Measurements from ENCODE around the gene DCP2. TPM values are rescaled to one million over a fixed set of nuclear protein-coding genes. Genes with fewer than 3 reads are reported as not detected.
A peak's percentile ranks its signal among the peaks of the same experiment; 100 is the strongest.

DCP2 gene
- total RNA-seq, 2 donors from 2014 or later: 80.0 to 83.6 TPM

DNA sequence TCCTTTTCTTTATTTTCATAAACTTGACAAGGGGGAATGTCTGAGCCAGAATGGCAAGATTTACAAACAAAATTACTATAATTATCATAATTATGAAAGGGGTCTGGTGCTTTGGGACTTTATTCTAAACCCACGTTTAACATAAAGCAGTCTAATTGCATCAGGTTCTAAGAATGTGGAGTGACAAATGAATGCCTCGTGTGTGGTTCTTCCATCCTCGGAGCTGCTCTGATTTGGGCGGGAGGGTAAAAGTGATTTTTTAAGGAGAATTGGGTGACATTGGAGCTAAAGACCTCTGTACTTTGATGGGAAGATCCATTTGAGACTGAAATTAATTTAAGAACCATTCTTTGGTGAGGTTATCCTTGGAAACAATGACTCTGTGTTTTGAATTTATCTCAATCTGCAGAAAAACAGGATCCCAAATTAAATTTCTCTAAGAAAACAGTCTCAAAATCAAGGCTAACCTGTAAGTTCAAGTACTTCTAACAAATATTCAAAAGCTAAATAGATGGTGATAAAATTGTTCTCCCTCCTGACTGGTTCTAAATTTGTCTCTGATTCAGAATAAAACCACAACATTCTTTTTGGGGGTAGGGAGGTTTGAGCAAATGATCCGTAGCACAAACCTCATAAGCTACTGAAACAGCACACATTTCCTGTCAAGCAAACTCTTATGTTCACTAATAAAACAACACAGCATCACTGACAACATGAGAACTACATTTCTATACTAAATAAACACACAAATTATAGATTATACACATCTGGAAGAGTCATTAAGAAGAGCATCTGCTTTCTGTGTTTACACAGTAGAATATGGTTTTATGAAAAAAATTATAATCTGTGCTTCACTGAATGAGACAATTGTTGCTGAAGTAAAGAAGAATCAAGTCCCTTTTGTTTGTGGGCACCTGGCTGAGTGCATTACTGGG, 85.5 kb downstream of the DCP2 start:
- ATAC-seq (no peak), DNase-seq (no peak)
- Mint-ChIP-seq H3K36me3 (ENCODE audit: low read depth) (peaks cover 4% of the 10 kb centered on the region), H3K4me3 (no peak overlapping the region), H3K27ac (peak overlapping the region; percentile 81), H3K4me1 (peaks cover 36% of the 10 kb centered on the region), H3K27me3 (no peaks in the 10 kb centered on the region)
- H3K9me3 ChIP-seq (ENCODE audit: control insufficient read depth, low read length, poor library complexity, severe bottlenecking): no peaks in the 10 kb centered on the region

DNA sequence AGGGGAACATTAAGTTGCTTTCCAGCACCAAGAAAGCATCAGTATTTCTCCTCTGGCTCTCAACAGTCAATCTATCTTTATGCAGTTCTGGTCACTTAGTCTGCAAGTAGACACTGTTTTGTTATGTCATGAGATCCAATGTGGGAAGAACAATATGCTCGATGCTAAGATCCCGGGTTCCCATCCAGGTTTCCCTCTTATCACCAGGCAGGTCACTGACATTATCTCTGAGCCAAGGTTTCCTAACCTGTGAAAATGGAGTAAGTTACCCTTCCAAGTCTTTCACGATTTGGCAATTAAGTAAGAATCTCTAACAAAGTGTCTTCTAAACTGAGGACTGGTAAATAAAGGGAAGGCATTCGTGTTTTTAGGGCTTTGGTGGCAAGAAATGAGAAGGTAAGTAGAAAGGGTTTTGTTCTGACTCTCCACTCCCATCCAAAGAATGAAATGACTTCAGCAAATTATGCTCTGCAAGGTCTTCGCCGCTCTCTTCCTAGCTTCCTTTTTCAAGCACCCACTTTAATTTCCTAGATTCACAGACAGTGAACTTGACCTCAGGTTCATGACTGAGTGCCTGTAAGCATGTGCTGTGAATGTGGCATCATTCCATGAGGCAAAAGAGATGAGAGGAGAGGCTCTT, 86.4 kb downstream of the DCP2 start:
- peaks cover 5% of the 10 kb centered on the region for H3K36me3 Mint-ChIP-seq (ENCODE audit: low read depth)
- ATAC-seq: no peak
- peaks cover 33% of the 10 kb centered on the region for H3K4me1 Mint-ChIP-seq
- no peak overlapping the region for H3K4me3 Mint-ChIP-seq
- H3K27me3 Mint-ChIP-seq: no peaks in the 10 kb centered on the region
- DNase-seq: no peak
- H3K9me3 ChIP-seq (ENCODE audit: control insufficient read depth, low read length, poor library complexity, severe bottlenecking): no peaks in the 10 kb centered on the region
- H3K27ac Mint-ChIP-seq: peak overlapping the region; percentile 81

DNA sequence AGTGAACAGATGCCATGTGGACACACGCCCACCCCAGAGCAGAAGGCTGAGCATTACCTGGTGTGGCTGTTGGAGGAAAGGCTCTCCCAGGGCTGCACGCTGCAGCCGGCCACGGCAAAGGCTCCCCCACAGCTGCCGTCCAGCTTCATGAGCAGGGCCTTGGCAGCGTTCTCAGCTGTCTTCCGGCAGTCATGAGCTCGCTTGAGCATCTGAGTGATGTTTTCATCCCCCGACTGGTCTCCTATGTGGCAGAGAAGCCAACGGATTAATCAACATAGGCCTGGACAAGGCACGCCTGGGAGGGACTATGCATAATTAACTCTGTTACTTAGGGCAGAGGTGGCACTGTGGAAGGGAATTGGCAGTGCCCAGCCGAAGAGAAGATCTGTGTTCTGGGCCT, 87.3 kb downstream of the DCP2 start:
- no peak overlapping the region for H3K27ac Mint-ChIP-seq
- no peaks in the 10 kb centered on the region for H3K27me3 Mint-ChIP-seq
- H3K4me1 Mint-ChIP-seq: peaks cover 33% of the 10 kb centered on the region
- no peak overlapping the region for H3K4me3 Mint-ChIP-seq
- no peak for ATAC-seq
- H3K9me3 ChIP-seq (ENCODE audit: control insufficient read depth, low read length, poor library complexity, severe bottlenecking): no peaks in the 10 kb centered on the region
- no peak for DNase-seq
- H3K36me3 Mint-ChIP-seq (ENCODE audit: low read depth): peaks cover 5% of the 10 kb centered on the region

DNA sequence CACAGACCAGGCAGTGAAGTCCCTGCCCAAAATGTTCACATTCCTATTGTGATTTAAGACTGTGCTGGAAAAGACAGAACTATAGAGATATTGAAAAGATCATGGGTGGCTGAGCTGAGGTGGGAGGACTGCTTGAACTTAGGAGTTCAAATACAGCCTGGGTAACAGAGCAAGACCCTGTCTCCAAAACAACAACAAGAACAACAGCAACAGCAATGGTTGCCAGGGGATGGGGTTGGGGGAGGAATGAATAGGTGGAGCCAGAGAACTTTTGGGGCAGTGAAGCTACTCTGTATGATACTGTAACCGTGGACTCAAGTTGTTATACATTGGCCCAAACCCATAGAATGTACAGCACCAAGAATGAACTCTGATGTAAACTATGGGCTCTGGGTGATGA, 88.2 kb downstream of the DCP2 start:
- Mint-ChIP-seq H3K27me3 (no peaks in the 10 kb centered on the region), H3K36me3 (ENCODE audit: low read depth) (peaks cover 3% of the 10 kb centered on the region), H3K4me3 (no peak overlapping the region), H3K4me1 (peaks cover 31% of the 10 kb centered on the region), H3K27ac (no peak overlapping the region)
- ATAC-seq (no peak), DNase-seq (no peak)
- no peaks in the 10 kb centered on the region for H3K9me3 ChIP-seq (ENCODE audit: control insufficient read depth, low read length, poor library complexity, severe bottlenecking)

DNA sequence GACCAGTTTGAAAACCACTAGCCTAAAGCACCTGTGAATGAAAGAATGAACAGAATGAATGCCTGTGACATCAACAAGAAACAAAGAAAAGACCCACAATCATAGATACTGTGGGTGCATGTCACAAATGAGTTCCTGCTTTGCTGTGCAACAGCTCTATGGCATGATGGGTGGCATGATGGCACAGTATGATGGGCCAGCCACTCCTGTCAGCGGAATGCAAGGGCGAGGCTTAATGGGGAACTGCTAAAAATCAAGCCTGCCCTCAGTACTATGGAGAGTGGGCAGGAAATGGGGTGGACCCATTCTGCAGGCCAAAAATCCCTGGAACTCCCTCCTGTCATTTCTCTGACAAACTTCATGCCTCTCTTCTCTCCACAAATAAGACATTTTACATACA, 89.0 kb downstream of the DCP2 start:
- Mint-ChIP-seq H3K4me1 (peaks cover 31% of the 10 kb centered on the region), H3K36me3 (ENCODE audit: low read depth) (peaks cover 3% of the 10 kb centered on the region), H3K27ac (no peak overlapping the region), H3K27me3 (no peaks in the 10 kb centered on the region), H3K4me3 (no peak overlapping the region)
- DNase-seq (no peak), ATAC-seq (no peak)
- H3K9me3 ChIP-seq (ENCODE audit: control insufficient read depth, low read length, poor library complexity, severe bottlenecking): no peaks in the 10 kb centered on the region

DNA sequence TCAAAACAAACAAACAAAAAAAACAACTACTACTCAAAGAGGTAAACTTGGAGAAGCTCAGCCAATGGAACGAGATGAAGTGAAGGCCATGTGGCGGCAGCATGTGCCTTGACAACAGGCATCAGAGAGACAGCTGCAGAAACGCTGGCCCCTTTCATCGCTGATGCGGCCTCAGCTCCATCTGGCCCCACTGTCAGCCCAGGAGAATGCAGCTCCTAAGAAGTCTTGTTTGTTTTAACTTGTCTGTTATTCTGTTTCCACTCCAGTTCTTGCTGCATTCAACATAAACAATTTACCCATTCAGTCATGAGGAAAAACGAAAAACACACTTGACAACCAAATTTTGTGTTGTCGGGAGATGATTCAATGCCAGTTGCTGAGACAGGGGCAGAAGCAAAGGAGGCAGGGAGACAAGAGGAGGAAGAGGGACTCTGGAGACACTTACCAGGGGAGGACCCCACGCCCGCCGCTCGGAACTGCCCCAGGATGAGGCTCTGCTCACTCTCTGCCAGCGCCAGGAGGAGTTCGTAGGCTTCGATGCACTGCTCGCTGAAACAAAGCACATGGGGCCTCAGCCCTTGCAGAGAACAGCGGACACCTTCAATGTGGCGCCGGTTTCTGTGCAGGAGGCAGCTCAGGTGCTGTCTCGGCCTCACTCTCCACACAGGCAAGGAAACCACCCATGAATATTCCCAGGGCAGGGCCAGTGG, 91.2 kb downstream of the DCP2 start:
- no peak overlapping the region for H3K4me3 Mint-ChIP-seq
- no peak overlapping the region for H3K27ac Mint-ChIP-seq
- H3K9me3 ChIP-seq (ENCODE audit: control insufficient read depth, low read length, poor library complexity, severe bottlenecking): no peaks in the 10 kb centered on the region
- peaks cover 17% of the 10 kb centered on the region for H3K4me1 Mint-ChIP-seq
- peaks cover 3% of the 10 kb centered on the region for H3K36me3 Mint-ChIP-seq (ENCODE audit: low read depth)
- no peaks in the 10 kb centered on the region for H3K27me3 Mint-ChIP-seq
- DNase-seq (no peak), ATAC-seq (no peak)

DNA sequence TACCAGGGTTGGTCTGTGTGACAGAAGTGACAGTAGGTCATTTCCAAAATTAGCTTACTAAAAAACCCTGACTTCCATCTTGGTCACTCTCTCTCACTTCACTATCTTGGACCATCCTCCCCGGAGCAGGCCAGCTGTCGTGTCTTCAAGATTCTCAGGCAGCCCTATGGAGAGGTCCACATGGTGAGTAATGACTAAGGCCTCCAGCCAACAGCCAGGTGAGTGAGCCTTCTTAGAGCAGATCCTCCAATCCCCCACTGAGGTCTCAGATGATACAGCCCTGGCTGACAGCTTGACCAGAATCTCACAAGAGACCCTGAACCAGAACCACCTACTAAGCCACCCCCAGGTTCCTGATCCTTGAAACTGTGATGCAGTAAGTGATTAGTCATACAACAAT, 92.0 kb downstream of the DCP2 start:
- no peaks in the 10 kb centered on the region for H3K27me3 Mint-ChIP-seq

More for the DNA sequence above, 92.0 kb downstream of the DCP2 start:
- DNase-seq (no peak), ATAC-seq (no peak)
- H3K9me3 ChIP-seq (ENCODE audit: control insufficient read depth, low read length, poor library complexity, severe bottlenecking): no peaks in the 10 kb centered on the region
- peaks cover 3% of the 10 kb centered on the region for H3K36me3 Mint-ChIP-seq (ENCODE audit: low read depth)
- peaks cover 14% of the 10 kb centered on the region for H3K4me1 Mint-ChIP-seq
- no peak overlapping the region for H3K4me3 Mint-ChIP-seq
- no peak overlapping the region for H3K27ac Mint-ChIP-seq

Other genes starting within 250 kb of the DCP2 start
- 10 to 100 TPM; 31.0 to 33.2 TPM for gene APC, start 238.9 kb upstream of the DCP2 start, total RNA-seq
- 10 to 100 TPM; 39.9 to 43.0 TPM for gene SRP19, start 115.5 kb upstream of the DCP2 start, total RNA-seq
- gene REEP5, start 54.6 kb upstream of the DCP2 start, total RNA-seq: 10 to 100 TPM; 38.1 to 46.5 TPM